HEK293 (cell line): ENCODE measurements around the gene HIGD2A.

Source experiments
- CTCF ChIA-PET: fragments of 350-600 bp; formaldehyde crosslinking; extraction: SDS; loops from one replicate; lab custom pipeline; 2021; ENCODE audit warnings: antibody characterized with exemption; lab: Yijun Ruan, JAX
- POLR2A ChIA-PET: fragments of 300-600 bp; formaldehyde crosslinking; extraction: SDS; loops from one replicate; lab custom pipeline; 2020; ENCODE audit warnings: antibody characterized with exemption, inconsistent platforms; lab: Yijun Ruan, JAX
- H3K27ac ChIP-seq: fragments of 200-500 bp; sonication (Bioruptor generic); 2 replicates; pipeline ENCODE4 v1.5.1; 2014; ENCODE audit warnings: low read depth, low read length, control low read depth, inconsistent platforms; ENCODE audit errors: extremely low read depth
- H3K36me3 ChIP-seq, 2 experiments: fragments of 200-500 bp in 1 of 2; sonication (Bioruptor generic) in 1 of 2; 1 replicate in 1 of 2; 2 replicates in 1 of 2; pipeline ENCODE4 v1.5.1; 2014 to 2017; ENCODE audit warnings: inconsistent platforms in 2 of 2, low read length in 2 of 2; ENCODE audit not compliant: control insufficient read depth in 2 of 2, insufficient read depth in 1 of 2
- H3K4me1 ChIP-seq: fragments of 200-500 bp; sonication (Bioruptor generic); 2 replicates; pipeline ENCODE4 v1.5.1; 2014; ENCODE audit warnings: mild to moderate bottlenecking, low read length, inconsistent platforms; ENCODE audit not compliant: control insufficient read depth, insufficient read depth
- H3K4me3 ChIP-seq: 2 replicates; pipeline ENCODE4 v1.5.1; 2011; ENCODE audit warnings: low read depth, mild to moderate bottlenecking, control low read depth, low read length, moderate library complexity
- H3K9me3 ChIP-seq: fragments of 200-500 bp; sonication (Bioruptor generic); 2 replicates; pipeline ENCODE4 v1.5.1; 2014; ENCODE audit warnings: low read depth, low read length, inconsistent platforms; ENCODE audit not compliant: control insufficient read depth, insufficient read depth
- BCL11B ChIP-seq: fragments of 450-650 bp; formaldehyde crosslinking; IDR thresholded peaks from 2 replicates; pipeline ENCODE4 v1.5.1; 2016; ENCODE audit warnings: low read depth, missing biosample characterization, missing genetic modification characterization
- GLI2 ChIP-seq: fragments of 450-650 bp; formaldehyde crosslinking; IDR thresholded peaks from 2 replicates; pipeline ENCODE4; 2017; ENCODE audit warnings: missing biosample characterization, missing genetic modification characterization, low read depth, borderline replicate concordance
- GLIS1 ChIP-seq: fragments of 450-650 bp; formaldehyde crosslinking; IDR thresholded peaks from 2 replicates; pipeline ENCODE4 v1.5.1; 2016; ENCODE audit warnings: missing biosample characterization, missing genetic modification characterization
- OSR2 ChIP-seq: fragments of 450-650 bp; formaldehyde crosslinking; IDR thresholded peaks from 2 replicates; pipeline ENCODE4 v1.5.1; 2016; ENCODE audit warnings: missing biosample characterization, missing genetic modification characterization
- ZBTB7A ChIP-seq: fragments of 450-650 bp; formaldehyde crosslinking; IDR thresholded peaks from 2 replicates; pipeline ENCODE4 v1.5.1; 2016; ENCODE audit warnings: low read depth, missing biosample characterization, missing genetic modification characterization
- ZEB2 ChIP-seq: fragments of 450-650 bp; formaldehyde crosslinking; IDR thresholded peaks from 2 replicates; pipeline ENCODE4 v1.5.1; 2016; ENCODE audit warnings: missing biosample characterization, missing genetic modification characterization
- ZFP41 ChIP-seq: fragments of 450-650 bp; formaldehyde crosslinking; IDR thresholded peaks from 2 replicates; pipeline ENCODE4 v1.5.1; 2016; ENCODE audit warnings: missing biosample characterization, missing genetic modification characterization, borderline replicate concordance
- ZNF133 ChIP-seq: fragments of 450-650 bp; formaldehyde crosslinking; IDR thresholded peaks from 2 replicates; pipeline ENCODE4 v1.5.1; 2016; ENCODE audit warnings: missing biosample characterization, missing genetic modification characterization
- ZNF184 ChIP-seq: fragments of 450-650 bp; IDR thresholded peaks from 2 replicates; pipeline ENCODE4 v1.5.1; 2018; ENCODE audit warnings: missing biosample characterization, mild to moderate bottlenecking, missing genetic modification characterization
- ZNF19 ChIP-seq: fragments of 450-650 bp; formaldehyde crosslinking; IDR thresholded peaks from 2 replicates; pipeline ENCODE4; 2016; ENCODE audit warnings: missing biosample characterization, missing genetic modification characterization, low read depth
- ZNF211 ChIP-seq: fragments of 450-650 bp; formaldehyde crosslinking; IDR thresholded peaks from 2 replicates; pipeline ENCODE4 v1.5.1; 2016; ENCODE audit warnings: low read depth, missing biosample characterization, missing genetic modification characterization
- ZNF239 ChIP-seq: fragments of 450-650 bp; formaldehyde crosslinking; IDR thresholded peaks from 2 replicates; pipeline ENCODE4 v1.5.1; 2016; ENCODE audit warnings: missing biosample characterization, missing genetic modification characterization
- ZNF24 ChIP-seq: fragments of 450-650 bp; formaldehyde crosslinking; IDR thresholded peaks from 2 replicates; pipeline ENCODE4 v1.5.1; 2016; ENCODE audit warnings: missing biosample characterization, missing genetic modification characterization
- ZNF335 ChIP-seq: fragments of 450-650 bp; formaldehyde crosslinking; conservative IDR thresholded peaks from 2 replicates; pipeline ENCODE4 v1.5.1; 2016; ENCODE audit warnings: missing biosample characterization, missing genetic modification characterization
- ZNF354C ChIP-seq: fragments of 450-650 bp; formaldehyde crosslinking; IDR thresholded peaks from 2 replicates; pipeline ENCODE4 v1.5.1; 2016; ENCODE audit warnings: missing biosample characterization, missing genetic modification characterization, low read depth, borderline replicate concordance
- ZNF416 ChIP-seq: fragments of 450-650 bp; formaldehyde crosslinking; IDR thresholded peaks from 2 replicates; pipeline ENCODE4 v1.5.1; 2016; ENCODE audit warnings: missing biosample characterization, missing genetic modification characterization
- ZNF426 ChIP-seq: fragments of 450-650 bp; formaldehyde crosslinking; IDR thresholded peaks from 2 replicates; pipeline ENCODE4 v1.5.1; 2017; ENCODE audit warnings: missing biosample characterization, missing genetic modification characterization, mild to moderate bottlenecking, inconsistent platforms, moderate library complexity
- ZNF629 ChIP-seq: fragments of 450-650 bp; formaldehyde crosslinking; IDR thresholded peaks from 2 replicates; pipeline ENCODE4 v1.5.1; 2017; ENCODE audit warnings: missing biosample characterization, missing genetic modification characterization
- ZNF768 ChIP-seq: fragments of 450-650 bp; formaldehyde crosslinking; IDR thresholded peaks from 2 replicates; pipeline ENCODE4 v1.5.1; 2018; ENCODE audit warnings: missing biosample characterization, mild to moderate bottlenecking, missing genetic modification characterization
- ZNF792 ChIP-seq: fragments of 450-650 bp; formaldehyde crosslinking; IDR thresholded peaks from 2 replicates; pipeline ENCODE4 v1.5.1; 2016; ENCODE audit warnings: missing biosample characterization, missing genetic modification characterization
- TF ChIP-seq, protein P1 (sequence below): fragments of 450-650 bp; formaldehyde crosslinking; IDR thresholded peaks from 2 replicates; pipeline ENCODE4 v1.5.1; 2016; ENCODE audit warnings: missing biosample characterization, missing genetic modification characterization
- TF ChIP-seq, protein P2 (sequence below): fragments of 450-650 bp; formaldehyde crosslinking; IDR thresholded peaks from 2 replicates; pipeline ENCODE4; 2016; ENCODE audit warnings: missing biosample characterization, missing genetic modification characterization
- TF ChIP-seq, protein P3 (sequence below): fragments of 450-650 bp; formaldehyde crosslinking; IDR thresholded peaks from 2 replicates; pipeline ENCODE4 v1.5.1; 2016; ENCODE audit warnings: missing biosample characterization, missing genetic modification characterization
- TF ChIP-seq, protein P4 (sequence below): fragments of 450-650 bp; formaldehyde crosslinking; IDR thresholded peaks from 2 replicates; pipeline ENCODE4 v1.5.1; 2016; ENCODE audit warnings: missing biosample characterization, missing genetic modification characterization
- TF ChIP-seq, protein P5 (sequence below): fragments of 450-650 bp; formaldehyde crosslinking; IDR thresholded peaks from 2 replicates; pipeline ENCODE4 v1.5.1; 2017; ENCODE audit warnings: missing biosample characterization, mild to moderate bottlenecking, missing genetic modification characterization, moderate library complexity
- TF ChIP-seq, protein P6 (sequence below): fragments of 450-650 bp; formaldehyde crosslinking; IDR thresholded peaks from 2 replicates; pipeline ENCODE4 v1.5.1; 2016; ENCODE audit warnings: missing biosample characterization, missing genetic modification characterization

The HIGD2A gene

DNA sequence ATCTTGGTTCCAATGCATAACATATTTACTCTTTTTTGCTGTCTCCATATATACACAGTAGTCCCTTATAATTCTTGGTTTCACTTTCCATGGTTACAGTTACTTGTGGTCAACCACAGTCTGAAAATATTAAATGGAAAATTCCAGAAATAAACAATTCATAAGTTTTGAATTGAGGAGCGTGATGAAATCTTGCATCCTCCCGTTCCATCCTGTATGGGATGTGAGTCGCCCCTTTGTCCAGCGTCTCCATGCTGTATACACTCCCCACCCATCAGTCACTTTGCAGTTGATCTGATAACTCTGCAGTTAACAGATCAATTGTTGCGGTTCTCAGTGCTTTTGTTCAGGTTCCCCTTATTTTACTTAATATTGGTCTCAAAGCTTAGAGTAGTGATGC is 48.1 kb downstream of the HIGD2A start (continued):
- no peak for TF ChIP-seq ZNF426
- no peak for TF ChIP-seq BCL11B (tag by site-specific recombination)
- TF ChIP-seq, protein P1, sequence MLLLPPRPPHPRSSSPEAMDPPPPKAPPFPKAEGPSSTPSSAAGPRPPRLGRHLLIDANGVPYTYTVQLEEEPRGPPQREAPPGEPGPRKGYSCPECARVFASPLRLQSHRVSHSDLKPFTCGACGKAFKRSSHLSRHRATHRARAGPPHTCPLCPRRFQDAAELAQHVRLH (tag by site-specific recombination): no peak
- TF ChIP-seq ZNF19 (tag by site-specific recombination): no peak

DNA sequence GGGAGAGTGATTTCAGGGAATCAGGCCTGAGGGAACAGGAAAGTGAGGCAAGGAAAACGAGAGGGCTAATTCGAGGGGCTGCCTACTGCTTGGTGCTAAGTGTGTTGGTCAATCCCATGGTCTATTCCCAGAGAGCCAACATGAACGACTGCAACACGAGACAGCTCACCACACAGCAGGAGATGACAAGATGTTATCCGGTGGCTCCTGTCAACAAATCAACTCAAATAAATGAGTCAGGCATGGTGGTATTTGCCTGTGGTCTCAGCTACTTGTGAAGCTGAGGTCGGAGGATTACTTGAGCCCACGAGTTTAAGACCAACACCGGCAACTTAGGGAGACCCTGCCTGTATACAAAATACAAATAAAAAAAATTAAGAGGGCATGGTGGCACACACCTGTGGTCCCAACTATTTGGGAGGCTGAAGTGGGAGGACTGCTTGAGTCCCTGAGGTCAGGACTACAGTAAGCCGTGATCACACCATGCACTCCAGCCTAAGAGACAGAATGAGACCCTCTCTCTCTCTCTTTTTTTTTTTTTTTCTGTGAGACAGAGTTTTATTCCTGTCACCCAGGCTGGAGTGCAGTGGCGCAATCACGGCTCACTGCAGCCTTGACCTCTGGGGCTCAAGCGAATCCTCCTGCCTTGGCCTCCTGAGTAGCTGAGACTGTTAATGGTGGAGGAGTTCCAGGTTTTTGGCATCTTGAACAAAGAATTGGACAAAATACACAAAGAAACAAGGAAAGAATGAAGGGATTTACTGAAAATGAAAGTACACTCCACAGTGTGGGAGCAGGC is 50.6 kb downstream of the HIGD2A start:
- no peak overlapping the region for H3K27ac ChIP-seq
- H3K4me1 ChIP-seq: no peaks in the 10 kb centered on the region
- CTCF ChIA-PET: interaction anchor here (0.6 to 1.5 kb wide), 4 partner anchors 8 to 21 kb away, joined by 3 to 7 read pairs (median 3); no protein-coding TSS in a partner anchor
- POLR2A ChIA-PET: interaction anchor here (1.8 kb wide), 1 partner anchor 9 kb away, joined by 4 read pairs; the partner anchor contains the start of gene FAF2
- no peaks in the 10 kb centered on the region for H3K9me3 ChIP-seq
- H3K4me3 ChIP-seq: no peak overlapping the region
- H3K36me3 ChIP-seq: no peaks in the 10 kb centered on the region
- TF ChIP-seq ZNF416: no peak
- TF ChIP-seq, protein P2, sequence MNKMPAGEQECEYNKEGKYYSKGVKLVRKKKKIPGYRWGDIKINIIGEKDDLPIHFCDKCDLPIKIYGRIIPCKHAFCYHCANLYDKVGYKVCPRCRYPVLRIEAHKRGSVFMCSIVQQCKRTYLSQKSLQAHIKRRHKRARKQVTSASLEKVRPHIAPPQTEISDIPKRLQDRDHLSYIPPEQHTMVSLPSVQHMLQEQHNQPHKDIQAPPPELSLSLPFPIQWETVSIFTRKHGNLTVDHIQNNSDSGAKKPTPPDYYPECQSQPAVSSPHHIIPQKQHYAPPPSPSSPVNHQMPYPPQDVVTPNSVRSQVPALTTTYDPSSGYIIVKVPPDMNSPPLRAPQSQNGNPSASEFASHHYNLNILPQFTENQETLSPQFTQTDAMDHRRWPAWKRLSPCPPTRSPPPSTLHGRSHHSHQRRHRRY (tag by site-specific recombination): no peak
- TF ChIP-seq ZNF792 (tag by site-specific recombination): no peak
- TF ChIP-seq, protein P3, sequence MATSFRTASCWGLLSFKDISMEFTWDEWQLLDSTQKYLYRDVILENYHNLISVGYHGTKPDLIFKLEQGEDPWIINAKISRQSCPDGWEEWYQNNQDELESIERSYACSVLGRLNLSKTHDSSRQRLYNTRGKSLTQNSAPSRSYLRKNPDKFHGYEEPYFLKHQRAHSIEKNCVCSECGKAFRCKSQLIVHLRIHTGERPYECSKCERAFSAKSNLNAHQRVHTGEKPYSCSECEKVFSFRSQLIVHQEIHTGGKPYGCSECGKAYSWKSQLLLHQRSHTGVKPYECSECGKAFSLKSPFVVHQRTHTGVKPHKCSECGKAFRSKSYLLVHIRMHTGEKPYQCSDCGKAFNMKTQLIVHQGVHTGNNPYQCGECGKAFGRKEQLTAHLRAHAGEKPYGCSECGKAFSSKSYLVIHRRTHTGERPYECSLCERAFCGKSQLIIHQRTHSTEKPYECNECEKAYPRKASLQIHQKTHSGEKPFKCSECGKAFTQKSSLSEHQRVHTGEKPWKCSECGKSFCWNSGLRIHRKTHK (tag by site-specific recombination): no peak
- TF ChIP-seq ZEB2 (tag by site-specific recombination): peak; percentile 50; the same call in 1 of the 2 replicates
- TF ChIP-seq GLIS1 (tag by site-specific recombination): 0 out of 2 replicates have a peak, but pooled peaks have one; percentile 33
- TF ChIP-seq ZNF629: 0 out of 2 replicates have a peak, but pooled peaks have one; percentile 26
- TF ChIP-seq, protein P4, sequence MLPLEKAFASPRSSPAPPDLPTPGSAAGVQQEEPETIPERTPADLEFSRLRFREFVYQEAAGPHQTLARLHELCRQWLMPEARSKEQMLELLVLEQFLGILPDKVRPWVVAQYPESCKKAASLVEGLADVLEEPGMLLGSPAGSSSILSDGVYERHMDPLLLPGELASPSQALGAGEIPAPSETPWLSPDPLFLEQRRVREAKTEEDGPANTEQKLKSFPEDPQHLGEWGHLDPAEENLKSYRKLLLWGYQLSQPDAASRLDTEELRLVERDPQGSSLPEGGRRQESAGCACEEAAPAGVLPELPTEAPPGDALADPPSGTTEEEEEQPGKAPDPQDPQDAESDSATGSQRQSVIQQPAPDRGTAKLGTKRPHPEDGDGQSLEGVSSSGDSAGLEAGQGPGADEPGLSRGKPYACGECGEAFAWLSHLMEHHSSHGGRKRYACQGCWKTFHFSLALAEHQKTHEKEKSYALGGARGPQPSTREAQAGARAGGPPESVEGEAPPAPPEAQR (tag by site-specific recombination): no peak
- TF ChIP-seq ZFP41 (tag by site-specific recombination): no peak
- 0 out of 2 replicates have a peak, but pooled peaks have one; percentile 17 for TF ChIP-seq ZNF335
- no peak for TF ChIP-seq ZBTB7A (tag by site-specific recombination)
- TF ChIP-seq, protein P5, sequence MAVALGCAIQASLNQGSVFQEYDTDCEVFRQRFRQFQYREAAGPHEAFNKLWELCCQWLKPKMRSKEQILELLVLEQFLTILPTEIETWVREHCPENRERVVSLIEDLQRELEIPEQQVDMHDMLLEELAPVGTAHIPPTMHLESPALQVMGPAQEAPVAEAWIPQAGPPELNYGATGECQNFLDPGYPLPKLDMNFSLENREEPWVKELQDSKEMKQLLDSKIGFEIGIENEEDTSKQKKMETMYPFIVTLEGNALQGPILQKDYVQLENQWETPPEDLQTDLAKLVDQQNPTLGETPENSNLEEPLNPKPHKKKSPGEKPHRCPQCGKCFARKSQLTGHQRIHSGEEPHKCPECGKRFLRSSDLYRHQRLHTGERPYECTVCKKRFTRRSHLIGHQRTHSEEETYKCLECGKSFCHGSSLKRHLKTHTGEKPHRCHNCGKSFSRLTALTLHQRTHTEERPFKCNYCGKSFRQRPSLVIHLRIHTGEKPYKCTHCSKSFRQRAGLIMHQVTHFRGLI (tag by site-specific recombination): no peak
- TF ChIP-seq ZNF184 (tag by site-specific recombination): 0 out of 2 replicates have a peak, but pooled peaks have one; percentile 33
- TF ChIP-seq ZNF24: 0 out of 2 replicates have a peak, but pooled peaks have one; percentile 27
- no peak for TF ChIP-seq ZNF211 (tag by site-specific recombination)
- no peak for TF ChIP-seq ZNF354C (tag by site-specific recombination)
- TF ChIP-seq ZNF133 (tag by site-specific recombination): no peak
- TF ChIP-seq OSR2 (tag by site-specific recombination): peak; percentile 93
- TF ChIP-seq GLI2: no peak
- TF ChIP-seq ZNF239: no peak
- no peak for TF ChIP-seq ZNF768 (tag by site-specific recombination)
- TF ChIP-seq, protein P6, sequence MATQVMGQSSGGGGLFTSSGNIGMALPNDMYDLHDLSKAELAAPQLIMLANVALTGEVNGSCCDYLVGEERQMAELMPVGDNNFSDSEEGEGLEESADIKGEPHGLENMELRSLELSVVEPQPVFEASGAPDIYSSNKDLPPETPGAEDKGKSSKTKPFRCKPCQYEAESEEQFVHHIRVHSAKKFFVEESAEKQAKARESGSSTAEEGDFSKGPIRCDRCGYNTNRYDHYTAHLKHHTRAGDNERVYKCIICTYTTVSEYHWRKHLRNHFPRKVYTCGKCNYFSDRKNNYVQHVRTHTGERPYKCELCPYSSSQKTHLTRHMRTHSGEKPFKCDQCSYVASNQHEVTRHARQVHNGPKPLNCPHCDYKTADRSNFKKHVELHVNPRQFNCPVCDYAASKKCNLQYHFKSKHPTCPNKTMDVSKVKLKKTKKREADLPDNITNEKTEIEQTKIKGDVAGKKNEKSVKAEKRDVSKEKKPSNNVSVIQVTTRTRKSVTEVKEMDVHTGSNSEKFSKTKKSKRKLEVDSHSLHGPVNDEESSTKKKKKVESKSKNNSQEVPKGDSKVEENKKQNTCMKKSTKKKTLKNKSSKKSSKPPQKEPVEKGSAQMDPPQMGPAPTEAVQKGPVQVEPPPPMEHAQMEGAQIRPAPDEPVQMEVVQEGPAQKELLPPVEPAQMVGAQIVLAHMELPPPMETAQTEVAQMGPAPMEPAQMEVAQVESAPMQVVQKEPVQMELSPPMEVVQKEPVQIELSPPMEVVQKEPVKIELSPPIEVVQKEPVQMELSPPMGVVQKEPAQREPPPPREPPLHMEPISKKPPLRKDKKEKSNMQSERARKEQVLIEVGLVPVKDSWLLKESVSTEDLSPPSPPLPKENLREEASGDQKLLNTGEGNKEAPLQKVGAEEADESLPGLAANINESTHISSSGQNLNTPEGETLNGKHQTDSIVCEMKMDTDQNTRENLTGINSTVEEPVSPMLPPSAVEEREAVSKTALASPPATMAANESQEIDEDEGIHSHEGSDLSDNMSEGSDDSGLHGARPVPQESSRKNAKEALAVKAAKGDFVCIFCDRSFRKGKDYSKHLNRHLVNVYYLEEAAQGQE (tag by site-specific recombination): no peak
